Natural killer cell (primary cell): ENCODE measurements around the gene MMEL1. TPM values are rescaled to one million over a fixed set of nuclear protein-coding genes. Genes with fewer than 3 reads are reported as not detected.
"Not testable (repeated sequence)": the region's sequence is repeated elsewhere in the genome, so short reads cannot be mapped to it uniquely, and the experiment has no call there.

Source experiments
- ATAC-seq, 3 donors: fragments of 150-1000 bp in 2 of 3; fragments of 200-7000 bp in 1 of 3; cut with Tn5 transposase; 1 replicate in 1 of 3; 2 replicates in 2 of 3; pipeline ENCODE4 v1.10.0; 2021; ENCODE audit warnings: mild to moderate bottlenecking in 2 of 3, moderate library complexity in 2 of 3
- DNase-seq, 2 donors: peaks; one replicate each; pipeline versions ENCODE4 v3.0.0 to v3.0.0-alpha.2; 2013 to 2021; ENCODE audit warnings: mixed read lengths in 1 of 2
- H3K27ac ChIP-seq: one replicate; pipeline ENCODE4 v1.5.1; 2013; ENCODE audit warnings: mild to moderate bottlenecking, low read length
- H3K27me3 ChIP-seq: one replicate; pipeline ENCODE4 v1.6.1; 2013; ENCODE audit warnings: low read length; ENCODE audit not compliant: control insufficient read depth, insufficient read depth
- H3K36me3 ChIP-seq: one replicate; pipeline ENCODE4 v1.6.1; 2013; ENCODE audit warnings: low read length; ENCODE audit not compliant: control insufficient read depth, insufficient read depth
- H3K4me1 ChIP-seq: one replicate; pipeline ENCODE4 v1.6.1; 2013; ENCODE audit warnings: low read length; ENCODE audit not compliant: control insufficient read depth, insufficient read depth
- H3K4me3 ChIP-seq: one replicate; pipeline ENCODE4 v1.5.1; 2013; ENCODE audit warnings: low read length
- H3K9me3 ChIP-seq: one replicate; pipeline ENCODE4 v1.6.1; 2013; ENCODE audit warnings: low read length; ENCODE audit not compliant: control insufficient read depth, insufficient read depth
- H3K27ac Mint-ChIP-seq, 2 donors: one replicate each; pipeline ENCODE4 v1.8.0; 2022; ENCODE audit warnings: mild to moderate bottlenecking in 2 of 2, mixed read lengths in 2 of 2, moderate library complexity in 1 of 2
- H3K27me3 Mint-ChIP-seq, 2 donors: one replicate each; pipeline ENCODE4 v1.8.0; 2022; ENCODE audit warnings: low read depth in 2 of 2, mixed read lengths in 2 of 2
- H3K36me3 Mint-ChIP-seq: one replicate; pipeline ENCODE4 v1.8.0; 2022; ENCODE audit warnings: mixed read lengths
- H3K4me1 Mint-ChIP-seq, 2 donors: one replicate each; pipeline ENCODE4 v1.8.0; 2022; ENCODE audit warnings: mixed read lengths in 2 of 2
- H3K4me3 Mint-ChIP-seq: one replicate; pipeline ENCODE4 v1.8.0; 2022; ENCODE audit warnings: mild to moderate bottlenecking, moderate library complexity, mixed read lengths
- H3K9me3 Mint-ChIP-seq, 2 donors: one replicate each; pipeline ENCODE4 v1.8.0; 2022; ENCODE audit warnings: mixed read lengths in 2 of 2
- WGBS: methylation state at CpG from one replicate; pipeline ENCODE4 v1.1.7; 2013; ENCODE audit warnings: missing lambda C conversion rate; ENCODE audit not compliant: insufficient coverage; 5-methylcytosine and 5-hydroxymethylcytosine counted together
- intact Hi-C: fragments of 100-400 bp; cut with micrococcal nuclease; formaldehyde crosslinking; loops from one replicate; pipeline ENCODE4 v1.14.2; 2022
- total RNA-seq, 4 donors: library from RNA; stranded (reverse); fragments of 120-200 nt in 1 of 4; gene quantifications; one replicate each; pipeline versions ENCODE4 v1.2.3 to v1.2.4, GENCODE V29; 2013 to 2022
- TF ChIP-seq, protein P1 (sequence below): fragments of 200-600 bp; IDR thresholded peaks from one replicate; pipeline ENCODE4 v1.8.0; 2022; ENCODE audit warnings: antibody characterized with exemption

Gene MMEL1
- total RNA-seq, 3 donors from 2014 or later (not counting 1 experiment from before 2014, with no cell fraction given): 1.3 to 2.0 TPM; not detected in 1

DNA sequence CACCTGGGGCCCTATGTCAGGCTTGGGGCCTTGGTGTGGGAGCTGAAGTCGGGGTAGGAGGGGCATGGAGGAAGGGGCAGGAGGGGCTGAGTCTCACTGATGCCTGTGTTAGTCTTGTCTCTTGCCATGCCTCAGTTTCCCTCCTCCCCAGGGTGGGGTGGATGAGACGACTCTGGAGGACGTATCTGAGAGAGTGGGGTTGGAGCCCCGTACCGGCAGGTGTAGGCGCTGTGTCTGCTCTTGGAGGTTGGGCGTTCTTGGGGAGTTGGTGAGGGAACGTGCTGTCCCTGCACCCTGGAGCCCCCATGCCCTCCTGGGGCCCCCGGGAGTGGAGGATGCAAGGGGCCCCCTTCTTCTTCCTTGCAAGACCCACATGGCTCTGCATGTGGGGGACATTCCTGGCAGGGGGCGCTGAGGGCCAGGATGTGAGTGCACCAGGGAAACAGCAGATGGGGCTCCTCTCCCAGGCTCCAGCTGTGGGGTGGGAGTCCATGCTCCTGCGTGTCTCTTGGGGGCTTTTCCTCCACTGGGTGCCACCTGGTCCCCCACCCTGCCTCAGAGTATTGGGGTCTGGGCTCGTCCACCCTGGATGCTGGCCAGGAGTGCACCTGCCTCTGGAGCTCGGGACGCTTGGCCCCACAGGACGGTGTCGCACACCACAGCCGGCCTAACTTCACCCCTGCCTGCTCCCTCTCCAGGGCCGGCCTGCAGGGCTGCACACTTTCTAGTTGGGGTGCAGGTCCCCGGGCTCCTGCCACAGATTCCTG is 78.0 kb downstream of the MMEL1 start:
- no peaks in the 10 kb centered on the region for H3K9me3 ChIP-seq
- no peaks in the 10 kb centered on the region for H3K27me3 ChIP-seq
- no peak overlapping the region for H3K4me3 ChIP-seq
- intact Hi-C loops: no loop called here
- DNase-seq (peak in 1 of 2 donors; percentile 82), ATAC-seq (no peak)
- 40% methylated on average over 19 of the region's 19 CpGs for WGBS
- peak overlapping the region; percentile 96 to 99 for H3K27ac Mint-ChIP-seq
- TF ChIP-seq, protein P1, sequence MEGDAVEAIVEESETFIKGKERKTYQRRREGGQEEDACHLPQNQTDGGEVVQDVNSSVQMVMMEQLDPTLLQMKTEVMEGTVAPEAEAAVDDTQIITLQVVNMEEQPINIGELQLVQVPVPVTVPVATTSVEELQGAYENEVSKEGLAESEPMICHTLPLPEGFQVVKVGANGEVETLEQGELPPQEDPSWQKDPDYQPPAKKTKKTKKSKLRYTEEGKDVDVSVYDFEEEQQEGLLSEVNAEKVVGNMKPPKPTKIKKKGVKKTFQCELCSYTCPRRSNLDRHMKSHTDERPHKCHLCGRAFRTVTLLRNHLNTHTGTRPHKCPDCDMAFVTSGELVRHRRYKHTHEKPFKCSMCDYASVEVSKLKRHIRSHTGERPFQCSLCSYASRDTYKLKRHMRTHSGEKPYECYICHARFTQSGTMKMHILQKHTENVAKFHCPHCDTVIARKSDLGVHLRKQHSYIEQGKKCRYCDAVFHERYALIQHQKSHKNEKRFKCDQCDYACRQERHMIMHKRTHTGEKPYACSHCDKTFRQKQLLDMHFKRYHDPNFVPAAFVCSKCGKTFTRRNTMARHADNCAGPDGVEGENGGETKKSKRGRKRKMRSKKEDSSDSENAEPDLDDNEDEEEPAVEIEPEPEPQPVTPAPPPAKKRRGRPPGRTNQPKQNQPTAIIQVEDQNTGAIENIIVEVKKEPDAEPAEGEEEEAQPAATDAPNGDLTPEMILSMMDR: no peak
- H3K36me3 ChIP-seq: peaks cover 19% of the 10 kb centered on the region
- peaks cover 19 to 49% of the 10 kb centered on the region in 2 donors for H3K4me1 Mint-ChIP-seq
- no peaks in the 10 kb centered on the region for H3K36me3 Mint-ChIP-seq
- no peaks in the 10 kb centered on the region for H3K27me3 Mint-ChIP-seq
- peak overlapping the region; percentile 97 for H3K27ac ChIP-seq
- H3K4me3 Mint-ChIP-seq: peak overlapping the region; percentile 75
- H3K9me3 Mint-ChIP-seq: no peaks in the 10 kb centered on the region
- H3K4me1 ChIP-seq: peaks cover 44% of the 10 kb centered on the region

DNA sequence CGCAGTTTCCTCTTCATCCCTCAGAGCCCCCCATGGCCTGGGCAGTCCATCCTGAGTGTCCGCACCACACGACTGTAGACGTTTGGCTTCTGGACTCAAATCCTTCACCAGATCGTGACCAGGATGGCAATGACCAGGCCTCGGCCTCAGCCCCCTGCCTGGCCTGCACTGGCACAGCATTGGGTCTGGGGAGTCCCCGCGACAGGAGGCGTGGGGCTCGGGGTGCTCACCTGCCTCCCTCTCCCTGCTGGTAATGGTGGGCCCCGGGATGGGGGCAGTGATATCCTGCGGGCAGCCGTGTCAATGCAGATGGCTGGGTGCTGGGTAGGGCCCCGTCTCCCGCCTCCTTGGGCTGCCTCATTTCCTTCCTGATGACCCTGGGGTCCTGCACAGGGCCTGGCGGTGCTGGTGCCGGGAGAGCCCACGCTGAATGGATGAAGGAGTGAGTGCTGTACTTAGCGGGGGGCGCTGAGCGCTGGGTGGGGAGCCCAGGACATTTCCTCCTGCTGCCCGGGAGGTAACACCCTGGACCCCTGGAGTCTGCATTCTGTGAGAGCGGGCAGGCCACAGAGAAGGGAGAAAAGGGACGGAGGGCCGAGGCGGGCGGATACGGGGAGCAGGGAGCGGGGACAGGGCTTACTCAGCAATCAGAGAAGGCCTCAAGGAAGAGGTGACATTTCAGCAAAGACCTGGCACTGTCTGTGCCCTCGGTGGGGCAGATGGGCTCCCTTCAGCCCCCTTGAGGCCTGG is 78.8 kb downstream of the MMEL1 start:
- 87% methylated on average over 30 of the region's 30 CpGs for WGBS
- ATAC-seq: no peak
- Histone ChIP-seq H3K4me1 (peaks cover 50% of the 10 kb centered on the region), H3K4me3 (no peak overlapping the region), H3K9me3 (no peaks in the 10 kb centered on the region), H3K36me3 (peaks cover 12% of the 10 kb centered on the region), H3K27ac (no peak overlapping the region), H3K27me3 (no peaks in the 10 kb centered on the region)
- TF ChIP-seq, protein P1: no peak
- no peaks in the 10 kb centered on the region for H3K27me3 Mint-ChIP-seq
- peak overlapping the region; percentile 96 to 99 for H3K27ac Mint-ChIP-seq
- H3K4me1 Mint-ChIP-seq: peaks cover 19 to 50% of the 10 kb centered on the region in 2 donors
- no peaks in the 10 kb centered on the region for H3K9me3 Mint-ChIP-seq
- H3K4me3 Mint-ChIP-seq: peak overlapping the region; percentile 75
- no peaks in the 10 kb centered on the region for H3K36me3 Mint-ChIP-seq
- intact Hi-C loops: no loop called here
- no peak for DNase-seq

DNA sequence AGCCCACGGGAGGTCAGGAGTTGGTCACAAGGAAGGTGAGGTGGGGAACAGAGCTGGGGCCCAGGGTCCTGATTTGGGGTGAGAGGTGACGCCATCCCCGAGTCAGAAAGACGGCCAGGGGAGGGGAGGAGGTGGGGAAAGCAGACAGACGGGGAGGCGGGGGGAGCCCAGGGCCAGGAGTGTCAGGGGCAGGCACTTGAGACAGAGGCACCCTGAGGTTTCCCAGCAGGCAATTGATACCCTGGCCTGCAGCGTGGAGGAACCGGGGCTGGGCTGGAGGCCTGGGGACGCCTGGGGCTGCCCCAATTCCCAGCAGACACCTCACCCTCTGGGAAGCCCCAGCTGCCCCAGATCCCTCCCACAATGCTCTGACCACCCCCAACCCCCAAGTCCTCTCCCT is 79.7 kb downstream of the MMEL1 start:
- ATAC-seq, H3K27ac Mint-ChIP-seq, H3K36me3 Mint-ChIP-seq, H3K9me3 ChIP-seq, intact Hi-C loops, DNase-seq, H3K4me3 ChIP-seq, H3K36me3 ChIP-seq, H3K27me3 ChIP-seq, H3K4me3 Mint-ChIP-seq, H3K9me3 Mint-ChIP-seq, H3K27me3 Mint-ChIP-seq, H3K27ac ChIP-seq: not testable (repeated sequence)
- H3K4me1 Mint-ChIP-seq: peaks cover 14 to 49% of the 10 kb centered on the region in 2 donors
- H3K4me1 ChIP-seq: peaks cover 52% of the 10 kb centered on the region
- WGBS: 81% methylated on average over 5 of the region's 9 CpGs

DNA sequence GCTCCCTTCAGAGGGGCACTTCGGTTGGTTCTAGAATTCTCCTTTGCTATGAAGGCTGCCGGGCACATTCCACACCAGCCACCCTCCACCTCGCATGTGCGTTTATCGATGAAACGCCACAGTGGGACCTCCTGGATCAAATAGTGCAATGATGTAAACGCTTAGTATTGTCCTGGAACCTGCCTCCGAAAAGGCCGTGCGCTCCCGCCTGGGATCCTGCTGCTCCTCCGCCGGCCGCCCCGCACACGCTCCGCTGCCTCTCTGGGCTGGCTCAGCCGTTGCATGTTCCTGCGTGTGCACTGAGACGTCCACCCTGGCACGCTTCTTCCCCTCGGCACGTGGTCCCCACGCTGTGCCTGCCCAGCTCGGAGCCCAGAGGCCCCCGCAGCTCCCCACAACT is 80.6 kb downstream of the MMEL1 start:
- H3K9me3 ChIP-seq: no peaks in the 10 kb centered on the region
- no peaks in the 10 kb centered on the region for H3K36me3 Mint-ChIP-seq
- H3K27me3 Mint-ChIP-seq: no peaks in the 10 kb centered on the region
- WGBS: 94% methylated on average over 24 of the region's 26 CpGs
- no peak overlapping the region for H3K4me3 ChIP-seq
- ATAC-seq (no peak), DNase-seq (no peak)
- TF ChIP-seq, protein P1: no peak
- H3K27ac Mint-ChIP-seq: peak overlapping the region in 1 of 2 donors; percentile 47
- peaks cover 52% of the 10 kb centered on the region for H3K4me1 ChIP-seq
- H3K4me1 Mint-ChIP-seq: peaks cover 14 to 49% of the 10 kb centered on the region in 2 donors
- no peak overlapping the region for H3K4me3 Mint-ChIP-seq
- no peaks in the 10 kb centered on the region for H3K9me3 Mint-ChIP-seq
- H3K27ac ChIP-seq: no peak overlapping the region
- H3K36me3 ChIP-seq: no peaks in the 10 kb centered on the region
- intact Hi-C loops: no loop called here
- no peaks in the 10 kb centered on the region for H3K27me3 ChIP-seq

DNA sequence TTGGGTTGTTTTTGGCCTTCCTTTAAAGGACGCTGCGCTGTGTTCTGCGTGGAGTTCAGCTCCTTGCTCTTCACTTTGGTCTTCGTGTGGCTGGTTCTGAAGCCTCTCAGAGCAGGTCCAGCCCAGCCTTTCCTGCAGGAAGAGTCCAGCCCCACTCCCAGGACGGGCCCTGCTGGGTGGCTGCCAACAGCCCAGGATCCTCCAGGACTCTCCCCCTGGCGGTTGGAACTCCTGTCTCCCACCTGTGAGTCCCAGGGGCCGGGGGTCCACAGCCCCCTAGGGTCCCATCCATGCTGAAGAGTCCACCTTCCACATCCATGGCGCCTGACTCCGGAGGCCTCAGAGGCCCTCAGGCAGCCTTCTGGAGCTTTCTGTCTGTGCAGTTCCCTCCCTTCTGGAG is 81.3 kb downstream of the MMEL1 start:
- H3K4me3 Mint-ChIP-seq, H3K36me3 Mint-ChIP-seq, H3K36me3 ChIP-seq, H3K27me3 ChIP-seq, intact Hi-C loops, H3K27ac ChIP-seq, H3K9me3 Mint-ChIP-seq, ATAC-seq, DNase-seq, H3K4me3 ChIP-seq, H3K27me3 Mint-ChIP-seq, H3K9me3 ChIP-seq: not testable (repeated sequence)
- WGBS: 96% methylated on average over 9 of the region's 9 CpGs
- Mint-ChIP-seq H3K27ac (peak overlapping the region; percentile 22 to 50), H3K4me1 (peaks cover 11 to 48% of the 10 kb centered on the region in 2 donors)
- peaks cover 51% of the 10 kb centered on the region for H3K4me1 ChIP-seq
